ENCODE data around the gene PPP4R2. TPM values are rescaled to one million over a fixed set of nuclear protein-coding genes. Genes with fewer than 3 reads are reported as not detected.
"Not testable (repeated sequence)": the region's sequence is repeated elsewhere in the genome, so short reads cannot be mapped to it uniquely, and the experiment has no call there.

The PPP4R2 gene
- total RNA-seq, 1 donor = 105 TPM

GRCh38 chr3:72991522-72991921 lies 5.1 kb upstream of the PPP4R2 start:
- no peak overlapping the region for H3K4me3 ChIP-seq (ENCODE audit: low read depth, low read length)
- TF ChIP-seq, protein P1, sequence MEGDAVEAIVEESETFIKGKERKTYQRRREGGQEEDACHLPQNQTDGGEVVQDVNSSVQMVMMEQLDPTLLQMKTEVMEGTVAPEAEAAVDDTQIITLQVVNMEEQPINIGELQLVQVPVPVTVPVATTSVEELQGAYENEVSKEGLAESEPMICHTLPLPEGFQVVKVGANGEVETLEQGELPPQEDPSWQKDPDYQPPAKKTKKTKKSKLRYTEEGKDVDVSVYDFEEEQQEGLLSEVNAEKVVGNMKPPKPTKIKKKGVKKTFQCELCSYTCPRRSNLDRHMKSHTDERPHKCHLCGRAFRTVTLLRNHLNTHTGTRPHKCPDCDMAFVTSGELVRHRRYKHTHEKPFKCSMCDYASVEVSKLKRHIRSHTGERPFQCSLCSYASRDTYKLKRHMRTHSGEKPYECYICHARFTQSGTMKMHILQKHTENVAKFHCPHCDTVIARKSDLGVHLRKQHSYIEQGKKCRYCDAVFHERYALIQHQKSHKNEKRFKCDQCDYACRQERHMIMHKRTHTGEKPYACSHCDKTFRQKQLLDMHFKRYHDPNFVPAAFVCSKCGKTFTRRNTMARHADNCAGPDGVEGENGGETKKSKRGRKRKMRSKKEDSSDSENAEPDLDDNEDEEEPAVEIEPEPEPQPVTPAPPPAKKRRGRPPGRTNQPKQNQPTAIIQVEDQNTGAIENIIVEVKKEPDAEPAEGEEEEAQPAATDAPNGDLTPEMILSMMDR (IDR thresholded peaks at IDR 0.05; ENCODE audit: insufficient read depth, low read depth, low read length) = no peak
- DNase-seq (ENCODE audit: low read depth) = no peak

DNA sequence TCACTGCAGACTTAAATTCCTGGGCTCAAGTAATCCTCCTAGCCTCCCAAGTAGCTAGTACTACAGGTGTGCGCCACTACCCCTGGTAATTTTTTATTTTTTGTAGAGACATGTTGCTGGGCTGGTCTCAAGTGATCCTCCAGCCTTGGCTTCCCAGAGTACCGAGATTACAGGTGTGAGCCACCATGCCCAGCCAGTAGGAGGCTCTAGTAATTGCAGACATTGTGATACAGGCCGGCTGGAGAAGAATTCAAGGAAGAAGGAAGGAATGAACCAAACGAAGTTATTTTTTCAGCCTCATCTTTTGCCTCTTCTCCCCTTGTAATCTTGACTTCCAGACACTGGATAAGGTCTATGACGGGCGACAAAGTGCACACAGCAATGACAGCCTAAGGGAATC lies 3.2 kb upstream of the PPP4R2 start:
- TF ChIP-seq, protein P1 (IDR thresholded peaks at IDR 0.05; ENCODE audit: insufficient read depth, low read depth, low read length) = peak; percentile 16
- DNase-seq (ENCODE audit: low read depth) = no peak
- no peak overlapping the region for H3K4me3 ChIP-seq (ENCODE audit: low read depth, low read length)

- no peak for DNase-seq (ENCODE audit: low read depth)
These were observed 1.3 kb upstream of the PPP4R2 start for GRCh38 chr3:72995337-72995736.

DNA sequence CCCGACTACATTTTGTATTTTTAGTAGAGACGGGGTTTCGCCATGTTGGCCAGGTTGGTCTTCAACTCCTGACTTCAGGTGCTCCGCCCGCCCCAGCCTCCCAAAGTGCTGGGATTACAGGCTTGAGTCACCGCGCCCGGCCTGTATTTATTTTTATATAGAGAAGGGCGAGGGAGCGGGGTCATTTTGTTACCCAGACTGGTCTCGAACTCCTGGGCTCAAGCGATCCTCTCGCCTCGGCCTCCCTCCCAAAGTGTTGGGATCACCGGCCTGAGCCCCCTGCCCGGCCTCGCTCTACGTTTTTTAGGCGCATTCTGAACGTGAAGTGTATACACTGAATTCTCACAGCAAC lies 514 bp upstream of the PPP4R2 start:
- no peak for DNase-seq (ENCODE audit: low read depth)
- peak overlapping the region; percentile 78 for H3K4me3 ChIP-seq (ENCODE audit: low read depth, low read length)
- TF ChIP-seq, protein P1 (IDR thresholded peaks at IDR 0.05; ENCODE audit: insufficient read depth, low read depth, low read length) = no peak

More at GRCh38 chr3:72995337-72995736, 1.3 kb upstream of the PPP4R2 start:
- H3K4me3 ChIP-seq (ENCODE audit: low read depth, low read length) = no peak overlapping the region
- TF ChIP-seq, protein P1 (IDR thresholded peaks at IDR 0.05; ENCODE audit: insufficient read depth, low read depth, low read length) = no peak

GRCh38 chr3:72997421-72997961 lies 880 bp downstream of the PPP4R2 start:
- H3K4me3 ChIP-seq (ENCODE audit: low read depth, low read length) = peak overlapping the region; percentile 78
- TF ChIP-seq, protein P1 (IDR thresholded peaks at IDR 0.05; ENCODE audit: insufficient read depth, low read depth, low read length) = peak; percentile 52
- peak; percentile 74 for DNase-seq (ENCODE audit: low read depth)

DNA sequence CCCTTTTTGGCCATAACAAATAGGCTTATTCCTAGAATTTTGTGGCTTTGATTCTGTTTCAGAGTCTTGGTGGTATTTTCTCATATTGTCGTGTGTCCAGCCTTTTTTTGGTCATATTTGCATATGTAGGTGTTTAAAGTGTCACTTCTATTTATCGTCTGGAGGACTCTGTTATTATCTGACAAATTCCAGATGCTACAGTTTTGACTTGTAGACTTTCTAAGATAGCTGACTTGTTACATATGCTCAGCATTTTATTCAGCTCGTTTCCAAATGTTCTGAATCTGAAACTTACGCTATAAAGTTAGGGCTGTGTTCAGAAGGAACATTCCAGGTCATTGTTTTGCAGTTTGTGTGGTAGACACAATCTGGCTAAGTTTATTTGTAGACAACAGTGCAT lies 1.9 kb downstream of the PPP4R2 start:
- TF ChIP-seq, protein P1 (IDR thresholded peaks at IDR 0.05; ENCODE audit: insufficient read depth, low read depth, low read length) = no peak
- peak overlapping the region; percentile 78 for H3K4me3 ChIP-seq (ENCODE audit: low read depth, low read length)
- peak; percentile 51 for DNase-seq (ENCODE audit: low read depth)

- DNase-seq (ENCODE audit: low read depth) = peak; percentile 21
- TF ChIP-seq, protein P1 (IDR thresholded peaks at IDR 0.05; ENCODE audit: insufficient read depth, low read depth, low read length) = no peak
- peak overlapping the region; percentile 78 for H3K4me3 ChIP-seq (ENCODE audit: low read depth, low read length)
These were observed 3.3 kb downstream of the PPP4R2 start for GRCh38 chr3:72999951-73000350.

DNA sequence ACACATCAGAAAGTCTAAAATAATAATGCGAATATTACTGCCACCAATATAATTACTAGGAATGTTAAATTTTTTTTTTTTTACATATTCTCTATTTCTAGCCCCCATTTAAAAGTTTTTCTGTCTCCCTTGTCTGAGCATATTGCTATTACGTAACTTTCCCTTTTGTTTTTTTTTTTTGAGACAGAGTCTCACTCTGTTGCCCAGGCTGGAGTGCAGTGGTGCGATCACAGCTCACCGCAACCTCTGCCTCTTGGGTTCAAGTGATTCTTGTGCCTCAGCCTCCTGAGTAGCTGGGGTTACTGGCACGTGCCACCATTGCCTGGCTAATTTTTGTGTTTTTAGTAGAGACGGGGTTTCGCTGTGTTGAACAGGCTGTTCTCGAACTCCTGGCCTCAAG lies 6.4 kb downstream of the PPP4R2 start:
- not testable (repeated sequence) for H3K4me3 ChIP-seq (ENCODE audit: low read depth, low read length); DNase-seq (ENCODE audit: low read depth)

Data from fibroblast of villous mesenchyme (primary cell).